ENCODE measurements around the gene HDDC2. TPM values are rescaled to one million over a fixed set of nuclear protein-coding genes. Genes with fewer than 3 reads are reported as not detected.

Gene HDDC2
- total and polyA plus RNA-seq, 2 experiments from 2014 or later: 69.5 to 131 TPM

DNA sequence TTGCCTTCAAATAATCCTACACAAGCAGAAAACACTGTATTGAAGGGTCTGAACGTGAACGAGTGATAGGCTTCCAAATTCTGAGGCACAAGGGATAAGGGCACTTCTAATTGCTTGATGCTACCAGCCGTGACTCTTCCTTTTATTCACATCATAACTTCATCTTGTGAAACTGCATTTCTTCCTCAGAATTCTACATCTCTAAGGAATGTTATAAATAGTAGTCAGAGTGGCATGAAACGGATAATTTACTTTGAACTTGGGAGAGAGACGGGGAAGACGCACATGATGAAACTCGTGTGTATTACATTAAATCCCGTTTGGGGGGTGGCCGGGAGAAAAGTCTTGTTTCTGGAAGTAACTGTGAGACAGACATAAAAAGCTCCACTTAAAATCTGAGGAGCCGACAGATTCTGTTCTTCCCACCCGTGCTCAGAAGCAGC lies 754 bp downstream of the HDDC2 start (continued):
- TF ChIP-seq REST (IDR thresholded peaks at IDR 0.05; ENCODE audit: unreplicated experiment): no peak
- TF ChIP-seq CREB1 (CRISPR knock-in tag; IDR thresholded peaks at IDR 0.05; ENCODE audit: low read depth): no peak
- TF ChIP-seq STAT1 (IDR thresholded peaks at IDR 0.05; ENCODE audit: unreplicated experiment): no peak
- TF ChIP-seq NANOG (IDR thresholded peaks at IDR 0.05; ENCODE audit: borderline replicate concordance): no peak
- TF ChIP-seq, protein P1, sequence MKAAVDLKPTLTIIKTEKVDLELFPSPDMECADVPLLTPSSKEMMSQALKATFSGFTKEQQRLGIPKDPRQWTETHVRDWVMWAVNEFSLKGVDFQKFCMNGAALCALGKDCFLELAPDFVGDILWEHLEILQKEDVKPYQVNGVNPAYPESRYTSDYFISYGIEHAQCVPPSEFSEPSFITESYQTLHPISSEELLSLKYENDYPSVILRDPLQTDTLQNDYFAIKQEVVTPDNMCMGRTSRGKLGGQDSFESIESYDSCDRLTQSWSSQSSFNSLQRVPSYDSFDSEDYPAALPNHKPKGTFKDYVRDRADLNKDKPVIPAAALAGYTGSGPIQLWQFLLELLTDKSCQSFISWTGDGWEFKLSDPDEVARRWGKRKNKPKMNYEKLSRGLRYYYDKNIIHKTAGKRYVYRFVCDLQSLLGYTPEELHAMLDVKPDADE (IDR thresholded peaks at IDR 0.05): no peak
- TF ChIP-seq POLR2AphosphoS5 (IDR thresholded peaks at IDR 0.05; ENCODE audit: low read depth): no peak
- no peak for TF ChIP-seq JUNB (IDR thresholded peaks at IDR 0.05; ENCODE audit: unreplicated experiment)
- TF ChIP-seq CTCF (conservative IDR thresholded peaks at IDR 0.05; ENCODE audit: low read depth in 2 of 2): no peak
- no peak for TF ChIP-seq EZH2phosphoT487 (IDR thresholded peaks at IDR 0.05; ENCODE audit: unreplicated experiment)

DNA sequence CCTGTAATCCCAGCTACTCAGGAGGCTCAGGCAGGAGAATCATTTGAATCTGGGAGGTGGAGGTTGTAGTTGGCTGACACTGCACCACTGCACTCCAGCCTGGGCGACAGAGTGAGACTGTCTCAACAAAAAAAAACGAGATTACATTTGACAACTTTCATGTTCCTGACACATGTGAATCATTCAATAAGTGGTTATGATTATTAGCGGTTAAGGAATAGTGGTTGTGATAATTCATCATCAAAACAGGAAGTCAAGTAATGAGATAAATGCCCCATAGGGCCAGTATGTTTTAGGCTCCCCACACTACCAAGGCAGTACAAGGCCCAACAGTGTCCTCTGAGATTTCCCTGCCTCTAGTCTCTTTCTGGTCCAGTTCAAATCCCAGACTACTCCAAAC lies 2.5 kb downstream of the HDDC2 start:
- no peak overlapping the region for H3K27ac Mint-ChIP-seq
- ATAC-seq: no peak
- H3K4me3 ChIP-seq: no peak overlapping the region
- H3K27me3 ChIP-seq (ENCODE audit: insufficient read depth): no peaks in the 10 kb centered on the region
- no peak overlapping the region for H2AFZ ChIP-seq
- H3K27me3 Mint-ChIP-seq (ENCODE audit: insufficient read depth, low read depth, poor library complexity): peaks cover 5% of the 10 kb centered on the region
- peaks cover 11% of the 10 kb centered on the region for H3K4me1 Mint-ChIP-seq
- H3F3A ChIP-seq (replicated peaks; ENCODE audit: low read depth): no peaks in the 10 kb centered on the region
- H3K9me3 Mint-ChIP-seq: no peaks in the 10 kb centered on the region; the same call in 2 of the 3 replicates
- no peak overlapping the region for H3K4me2 ChIP-seq
- peaks cover 16% of the 10 kb centered on the region; the same call in 1 of the 2 replicates for H3K4me1 ChIP-seq (ENCODE audit: insufficient read depth)
- no peak overlapping the region for H3K4me3 Mint-ChIP-seq
- peaks cover 46% of the 10 kb centered on the region for H3K36me3 Mint-ChIP-seq (ENCODE audit: low read depth)
- H4K20me1 ChIP-seq (replicated peaks; ENCODE audit: insufficient read depth): no peaks in the 10 kb centered on the region; the same call in 1 of the 2 replicates
- peaks cover 16% of the 10 kb centered on the region for H3K79me2 ChIP-seq (replicated peaks; ENCODE audit: insufficient read depth)
- DNase-seq (ENCODE audit: low spot score): no peak
- H3K9me2 ChIP-seq (ENCODE audit: insufficient read depth): peaks cover 14% of the 10 kb centered on the region
- H3K36me3 ChIP-seq (ENCODE audit: insufficient read depth): peaks cover 37% of the 10 kb centered on the region
- H3K27ac ChIP-seq (ENCODE audit: low read depth): no peak overlapping the region
- TF ChIP-seq REST (IDR thresholded peaks at IDR 0.05; ENCODE audit: unreplicated experiment) (no peak), NANOG (IDR thresholded peaks at IDR 0.05; ENCODE audit: borderline replicate concordance) (no peak), ZNF114 (CRISPR knock-in tag; IDR thresholded peaks at IDR 0.05) (no peak), JUNB (IDR thresholded peaks at IDR 0.05; ENCODE audit: unreplicated experiment) (no peak), CREB1 (CRISPR knock-in tag; IDR thresholded peaks at IDR 0.05; ENCODE audit: low read depth) (no peak), POLR2AphosphoS5 (IDR thresholded peaks at IDR 0.05; ENCODE audit: low read depth) (no peak), EZH2 (IDR thresholded peaks at IDR 0.05; ENCODE audit: low read depth, unreplicated experiment) (no peak)
- TF ChIP-seq, protein P1 (IDR thresholded peaks at IDR 0.05): no peak
